GM18873 (cell line): ENCODE data around the gene SMIM20.

Experiments used
- ATAC-seq: cut with Tn5 transposase; IDR thresholded peaks from one replicate; pipeline ENCODE4 v1.9.1; 2021; ENCODE audit warnings: mild to moderate bottlenecking, moderate library complexity, moderate number of reproducible peaks; ENCODE audit not compliant: unreplicated experiment, low FRiP score

Gene SMIM20

DNA sequence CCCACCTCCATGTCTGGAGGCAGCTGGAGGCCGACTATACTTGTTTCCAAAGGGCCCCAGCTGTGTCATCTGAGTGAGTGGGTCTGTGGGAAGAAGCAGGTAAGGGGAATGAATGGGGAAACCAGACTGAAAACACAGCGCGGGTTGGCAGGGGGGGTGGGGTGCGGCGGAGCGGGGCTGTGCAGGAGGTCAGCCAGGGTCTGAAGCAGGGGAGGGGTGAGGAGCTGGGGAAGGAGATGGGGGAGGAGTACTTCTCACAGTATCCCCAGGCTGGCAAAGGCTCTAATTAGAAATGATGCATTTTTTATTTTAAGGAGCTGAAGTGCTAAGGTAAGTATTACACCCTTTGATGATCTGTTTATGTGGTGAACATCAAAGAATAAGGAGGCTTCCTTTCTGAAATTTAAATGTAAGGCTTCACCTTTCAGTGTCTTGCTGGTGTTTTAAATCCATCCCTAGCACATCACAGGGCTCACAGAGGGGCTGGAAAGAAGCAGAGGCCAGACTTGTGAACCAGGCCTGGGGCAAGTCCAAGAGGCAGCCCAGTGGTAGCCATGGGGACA, 37.5 kb downstream of the SMIM20 start:
- ATAC-seq, result no peak

DNA sequence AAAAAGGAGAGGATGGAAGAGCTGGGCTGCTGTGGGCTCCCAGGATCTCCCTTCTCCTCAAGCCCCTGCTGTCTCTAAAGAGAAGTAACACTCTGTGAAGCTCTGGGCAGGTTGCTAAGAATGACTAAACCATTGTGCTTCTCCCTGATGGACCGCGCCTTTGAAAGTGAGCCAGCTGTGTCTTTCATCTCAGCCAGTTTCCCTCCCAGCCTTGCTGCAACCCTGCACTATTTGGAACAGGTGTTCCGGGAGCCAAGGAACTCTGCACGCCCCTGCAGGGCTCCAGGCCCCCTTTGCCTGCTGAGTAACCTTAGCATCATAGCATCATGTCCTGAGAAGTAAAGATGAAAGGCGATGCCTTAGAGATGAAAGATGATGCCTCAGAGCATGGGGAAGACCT, 39.7 kb downstream of the SMIM20 start:
- no peak for ATAC-seq

GRCh38 chr4:25954293-25954904, 40.4 kb downstream of the SMIM20 start:
- ATAC-seq, result no peak

DNA sequence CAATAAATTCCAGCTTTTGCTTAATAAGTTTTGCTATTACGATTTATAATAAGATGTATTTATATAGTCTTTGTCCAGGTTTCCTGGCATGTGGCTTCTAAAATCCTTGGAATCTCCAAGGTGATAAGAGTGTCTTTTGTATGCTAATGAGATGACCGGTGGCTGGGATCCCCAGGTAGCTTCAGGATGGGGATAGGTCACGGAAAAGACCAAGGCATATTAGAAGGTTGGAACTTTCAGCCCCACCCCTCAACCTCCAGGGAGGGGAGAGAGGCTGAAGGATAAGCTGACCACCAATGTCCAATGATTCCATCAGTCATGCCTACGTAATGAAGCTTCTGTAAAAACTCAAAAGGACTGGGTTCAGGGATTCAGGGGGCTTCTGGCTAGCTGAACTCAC, 41.7 kb downstream of the SMIM20 start:
- no peak for ATAC-seq

GRCh38 chr4:25956260-25956659, 42.2 kb downstream of the SMIM20 start:
- ATAC-seq, result no peak

DNA sequence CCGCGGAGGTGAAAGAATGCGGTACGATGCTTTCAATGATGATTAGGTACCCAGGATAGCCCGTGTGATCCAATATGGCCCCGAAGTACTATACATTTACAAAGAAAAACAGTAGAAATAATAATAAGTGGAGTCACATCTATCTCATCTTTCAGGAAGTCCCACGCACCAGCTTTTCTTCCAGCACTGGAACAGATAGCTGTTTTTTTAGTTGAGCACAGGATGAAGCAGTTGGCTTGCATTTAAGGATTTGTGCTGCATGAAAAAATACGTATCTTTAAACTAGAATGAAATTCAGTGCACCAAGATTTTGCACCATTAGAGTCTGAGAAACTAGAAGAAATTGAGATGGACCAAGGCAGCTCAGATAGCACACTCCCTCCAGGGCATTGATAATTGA, 44.1 kb downstream of the SMIM20 start:
- ATAC-seq, result no peak

GRCh38 chr4:25962393-25962792, 48.4 kb downstream of the SMIM20 start:
- no peak for ATAC-seq

DNA sequence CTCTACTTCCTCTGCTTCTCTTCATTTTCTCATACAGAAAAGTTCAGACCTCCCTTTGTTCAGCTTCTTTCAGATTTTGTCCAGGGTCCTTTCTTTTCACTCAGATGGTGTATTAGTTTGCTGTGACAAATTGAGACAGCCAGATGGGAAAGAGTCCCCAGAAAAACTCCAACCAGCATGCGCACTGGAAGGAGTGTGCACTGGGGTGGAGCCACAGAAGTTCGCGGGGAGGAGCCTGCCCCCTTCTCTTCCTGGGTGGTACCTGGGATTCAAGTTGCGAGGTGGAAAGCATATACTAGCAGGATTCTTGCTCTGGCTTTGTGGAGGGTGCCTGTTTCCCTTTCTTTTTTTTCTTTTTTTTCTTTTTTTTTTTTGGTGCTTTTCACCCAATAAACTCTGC, 51.6 kb downstream of the SMIM20 start:
- ATAC-seq, result no peak

DNA sequence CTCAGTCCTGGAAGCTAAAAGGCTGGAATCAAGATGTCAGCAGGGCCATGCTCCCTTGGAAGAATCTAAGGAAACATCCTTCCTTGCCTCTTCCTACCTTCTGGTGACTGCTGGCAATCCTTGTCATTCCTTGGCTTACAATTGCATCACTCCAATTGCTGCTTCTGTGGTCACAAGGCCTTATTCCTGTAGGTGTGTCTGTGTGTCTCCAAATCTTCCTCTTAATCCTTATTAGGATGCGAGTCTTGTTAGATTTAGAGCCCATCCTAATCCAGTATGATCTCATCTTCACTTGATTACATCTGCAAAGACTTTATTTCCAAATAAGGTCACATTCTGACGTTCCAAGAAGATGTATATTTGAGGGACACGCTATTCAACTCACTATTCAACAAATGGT, 52.2 kb downstream of the SMIM20 start:
- no peak for ATAC-seq

DNA sequence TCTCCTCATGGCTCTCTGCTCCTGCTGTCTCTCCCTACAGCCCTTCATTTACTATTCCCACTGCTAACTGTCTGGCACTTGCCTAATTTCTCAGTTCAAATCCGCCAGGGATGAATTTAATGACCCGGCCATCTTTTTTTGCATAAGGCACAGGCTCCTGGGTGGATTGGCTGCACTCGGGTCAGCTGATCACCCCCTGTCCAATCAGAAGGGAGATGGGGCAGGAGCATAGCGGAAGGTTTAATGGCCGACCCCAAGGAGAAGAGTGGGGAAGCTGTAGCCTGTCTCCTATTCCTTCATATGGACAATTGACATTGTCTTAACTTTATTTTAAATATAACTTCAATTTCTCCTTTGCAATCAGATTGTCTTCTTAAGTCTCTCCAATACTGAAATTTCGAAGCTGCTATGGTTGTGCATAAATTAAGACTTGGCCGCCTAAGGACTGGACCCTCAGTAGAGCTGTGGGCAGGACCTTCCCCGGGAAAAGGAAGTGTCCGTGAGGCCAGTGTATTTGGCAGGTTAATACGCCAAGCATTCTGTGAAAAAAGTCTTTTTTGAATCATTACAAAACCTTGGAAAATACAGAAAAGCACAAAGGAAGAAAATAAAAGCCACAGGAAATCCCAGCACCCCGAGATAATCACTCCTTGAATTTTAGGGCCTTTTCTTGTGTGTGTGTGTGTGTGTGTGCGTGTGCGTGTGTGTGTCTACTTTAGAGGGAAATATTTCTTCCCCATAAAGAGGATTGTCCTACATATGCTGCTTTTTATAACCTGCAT, 55.5 kb downstream of the SMIM20 start:
- no peak for ATAC-seq

DNA sequence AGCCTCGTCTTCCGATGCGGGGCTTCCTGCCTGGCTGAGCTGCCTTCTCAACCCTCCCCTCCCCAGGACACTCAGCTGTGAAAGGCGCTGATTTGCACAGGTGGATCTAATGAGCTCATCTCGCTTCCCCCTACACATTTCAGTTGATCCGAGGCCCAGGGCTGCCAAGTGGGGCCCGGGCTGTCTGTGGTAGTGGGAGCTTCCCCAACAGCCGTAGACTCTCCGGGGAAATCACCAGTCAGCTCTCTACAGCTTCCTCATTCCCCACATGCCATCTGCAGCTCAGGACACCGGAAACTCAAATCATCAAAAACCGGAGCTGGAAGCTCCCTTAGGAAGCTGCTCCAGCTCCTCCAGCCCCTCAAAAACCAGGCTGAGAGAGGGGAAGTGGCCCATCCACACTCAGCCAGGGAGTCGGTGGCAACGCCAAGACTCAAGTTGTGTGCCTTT, 56.2 kb downstream of the SMIM20 start:
- no peak for ATAC-seq

- ATAC-seq, result no peak
Measured at GRCh38 chr4:25970691-25971432, 56.8 kb downstream of the SMIM20 start.

- no peak for ATAC-seq
Measured at GRCh38 chr4:25972366-25972765, 58.3 kb downstream of the SMIM20 start.

DNA sequence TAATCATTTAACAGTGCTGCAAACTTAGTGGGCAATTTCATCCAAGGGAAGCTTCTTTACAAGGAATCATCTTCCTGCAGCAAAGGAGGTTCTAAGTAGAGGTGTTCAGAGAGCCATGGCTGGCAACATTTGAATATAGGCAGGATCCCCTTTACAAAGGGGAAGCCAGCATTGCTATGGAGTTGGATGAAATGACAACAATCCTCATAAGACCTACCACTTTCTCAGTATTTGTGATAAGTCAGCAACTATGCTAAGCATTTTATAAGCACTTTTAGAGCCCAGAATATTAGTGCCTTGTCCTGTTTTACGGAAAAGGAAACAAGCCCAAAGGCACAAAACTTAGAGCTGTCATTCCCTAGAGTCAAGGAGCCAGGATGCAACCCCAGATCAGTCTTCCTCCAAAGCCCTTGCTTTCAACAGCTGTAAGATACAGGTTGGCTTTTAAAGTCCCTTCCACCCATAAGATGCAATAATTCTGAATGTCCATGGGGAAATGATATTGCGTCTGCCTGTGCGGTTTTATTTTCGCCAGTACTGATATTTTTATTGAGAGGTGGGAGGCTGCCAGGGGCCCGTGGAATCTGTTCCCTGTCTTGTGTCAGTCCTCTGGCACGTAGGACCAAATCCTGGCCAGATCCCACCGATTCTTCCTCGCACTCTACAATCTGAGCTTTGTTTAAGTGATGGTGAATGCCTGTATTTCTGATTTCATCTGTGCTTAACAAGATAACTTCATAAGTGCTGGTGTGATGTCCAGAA, 59.1 kb downstream of the SMIM20 start:
- ATAC-seq, result no peak

GRCh38 chr4:25976780-25977179, 62.8 kb downstream of the SMIM20 start:
- no peak for ATAC-seq

DNA sequence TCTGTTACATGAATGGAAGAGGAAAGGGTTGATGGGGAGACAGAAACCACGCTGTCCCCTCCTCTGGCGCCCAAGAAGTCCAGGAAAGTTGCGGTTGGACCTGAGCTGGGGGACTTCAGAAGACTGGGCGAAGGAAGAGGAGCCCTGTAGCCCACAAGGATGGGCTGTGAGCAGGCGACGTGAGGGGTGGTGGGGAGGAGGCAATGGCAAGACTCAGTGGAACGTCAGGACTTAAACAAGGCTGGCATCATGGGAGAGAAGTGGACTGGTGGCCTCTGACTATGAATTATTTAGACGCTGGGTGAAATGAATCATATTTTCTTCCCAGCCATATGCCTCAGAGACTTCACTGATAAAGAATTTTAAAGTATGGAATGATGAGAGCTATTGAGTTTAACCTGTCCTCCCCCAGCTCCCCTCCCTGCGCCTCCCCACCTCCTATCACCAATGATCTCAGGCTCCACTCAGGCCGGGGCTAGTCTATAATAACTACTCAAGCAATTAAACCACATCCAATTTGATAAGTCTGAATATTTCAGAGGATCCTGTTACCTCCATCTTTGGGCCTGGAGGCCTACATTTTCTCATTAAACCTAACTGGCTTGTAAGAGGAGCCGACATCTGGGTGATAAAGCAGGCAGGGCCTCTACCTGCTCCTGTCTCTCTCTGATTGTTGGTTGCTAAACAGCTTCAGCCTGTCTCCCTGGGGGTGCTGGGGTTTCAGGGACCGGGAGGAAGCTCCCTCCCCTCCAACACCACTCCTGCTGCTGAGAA, 63.6 kb downstream of the SMIM20 start:
- ATAC-seq, result no peak

GRCh38 chr4:25978327-25978726, 64.3 kb downstream of the SMIM20 start:
- no peak for ATAC-seq
